ENCODE measurements around the gene MAP3K13. TPM values are rescaled to one million over a fixed set of nuclear protein-coding genes. Genes with fewer than 3 reads are reported as not detected.

The MAP3K13 gene
- total and polyA plus RNA-seq, 10 of the 15 experiments (the other 5 are each of a cell fraction or from before 2014, with no cell fraction given) = 10.5 to 70.8 (median 26.8) TPM

DNA sequence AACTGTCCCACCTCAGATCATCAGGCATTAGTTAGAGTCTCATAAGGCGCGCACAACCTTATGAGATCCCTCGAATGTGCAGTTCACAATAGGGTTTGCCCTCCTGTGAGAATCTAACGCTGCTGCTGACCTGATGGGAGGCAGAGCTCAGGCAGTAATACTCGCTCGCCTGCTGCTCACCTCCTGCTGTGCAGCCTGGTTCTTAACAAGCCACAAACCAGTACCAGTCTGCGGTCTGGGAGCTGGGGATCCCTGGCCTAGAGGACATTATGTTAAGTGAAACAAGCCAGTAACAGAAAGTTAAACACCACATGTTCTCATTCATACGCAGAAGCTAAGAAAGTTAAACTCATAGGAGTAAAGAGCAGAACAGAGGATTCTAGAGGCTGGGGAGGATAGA is 47.0 kb downstream of the MAP3K13 start:
- H3K9ac ChIP-seq (ENCODE audit: control insufficient read depth, insufficient read depth, low read length) = no peak overlapping the region
- WGBS (ENCODE audit: insufficient coverage, insufficient replicate concordance, low lambda C conversion rate, missing lambda C conversion rate) = 67% methylated on average over 8 of the region's 8 CpGs
- SMC1A ChIA-PET (ENCODE audit: uncharacterized antibody, unreplicated experiment) = no interaction called here
- no peaks in the 10 kb centered on the region for H3K36me3 ChIP-seq (ENCODE audit: control insufficient read depth in 2 of 2, insufficient read depth in 2 of 2, low read length in 1 of 2)
- CTCF ChIA-PET = interaction anchor here (0.5 to 0.7 kb wide), 2 partner anchors 40 to 232 kb away, joined by 3 to 8 read pairs; no protein-coding TSS in a partner anchor
- no peaks in the 10 kb centered on the region for H3K9me3 ChIP-seq (replicated peaks; ENCODE audit: control insufficient read depth, insufficient read depth, low read length)
- DNase-seq (ENCODE audit: low read depth, low spot score) = no peak
- no peak overlapping the region for H3K27ac ChIP-seq (ENCODE audit: control insufficient read depth, insufficient read depth)
- no peaks in the 10 kb centered on the region for H3K79me2 ChIP-seq (ENCODE audit: control insufficient read depth, insufficient read depth, low read length)
- H3K4me1 ChIP-seq (ENCODE audit: control insufficient read depth, insufficient read depth, low read length) = no peaks in the 10 kb centered on the region
- POLR2A ChIA-PET = no interaction called here
- no peak for FAIRE-seq
- RAD21 ChIA-PET (ENCODE audit: unreplicated experiment) = no interaction called here
- H3K4me3 ChIP-seq = no peak overlapping the region
- in situ Hi-C loops (cut with MboI) = no loop called here
- H4K20me1 ChIP-seq (ENCODE audit: control insufficient read depth, insufficient read depth) = no peaks in the 10 kb centered on the region
- H3K27me3 ChIP-seq (replicated peaks in 1 of 2; ENCODE audit: control insufficient read depth in 2 of 2, insufficient read depth in 2 of 2, low read length in 1 of 2) = no peaks in the 10 kb centered on the region
- no peak for ATAC-seq
- no peak overlapping the region for H3K4me2 ChIP-seq (ENCODE audit: control insufficient read depth, insufficient read depth)
- intact Hi-C loops (cut with micrococcal nuclease; ENCODE audit: unreplicated experiment) = no loop called here
- BruUV-seq (replicated peaks) = no TSS peak
- TF ChIP-seq, protein P1, sequence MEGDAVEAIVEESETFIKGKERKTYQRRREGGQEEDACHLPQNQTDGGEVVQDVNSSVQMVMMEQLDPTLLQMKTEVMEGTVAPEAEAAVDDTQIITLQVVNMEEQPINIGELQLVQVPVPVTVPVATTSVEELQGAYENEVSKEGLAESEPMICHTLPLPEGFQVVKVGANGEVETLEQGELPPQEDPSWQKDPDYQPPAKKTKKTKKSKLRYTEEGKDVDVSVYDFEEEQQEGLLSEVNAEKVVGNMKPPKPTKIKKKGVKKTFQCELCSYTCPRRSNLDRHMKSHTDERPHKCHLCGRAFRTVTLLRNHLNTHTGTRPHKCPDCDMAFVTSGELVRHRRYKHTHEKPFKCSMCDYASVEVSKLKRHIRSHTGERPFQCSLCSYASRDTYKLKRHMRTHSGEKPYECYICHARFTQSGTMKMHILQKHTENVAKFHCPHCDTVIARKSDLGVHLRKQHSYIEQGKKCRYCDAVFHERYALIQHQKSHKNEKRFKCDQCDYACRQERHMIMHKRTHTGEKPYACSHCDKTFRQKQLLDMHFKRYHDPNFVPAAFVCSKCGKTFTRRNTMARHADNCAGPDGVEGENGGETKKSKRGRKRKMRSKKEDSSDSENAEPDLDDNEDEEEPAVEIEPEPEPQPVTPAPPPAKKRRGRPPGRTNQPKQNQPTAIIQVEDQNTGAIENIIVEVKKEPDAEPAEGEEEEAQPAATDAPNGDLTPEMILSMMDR (IDR thresholded peaks at IDR 0.05 in 2 of 3, conservative IDR thresholded peaks at IDR 0.05 in 1 of 3; ENCODE audit: control insufficient read depth in 2 of 3, extremely low read depth in 1 of 3, insufficient read depth in 1 of 3, low read depth in 3 of 3, low read length in 3 of 3) = no peak
- TF ChIP-seq KLF5 (IDR thresholded peaks at IDR 0.05; ENCODE audit: partially characterized antibody) (no peak), FOS (IDR thresholded peaks at IDR 0.05; ENCODE audit: borderline replicate concordance, extremely low read depth, insufficient read length) (no peak)
- H2AFZ ChIP-seq (ENCODE audit: control insufficient read depth, low read depth, low read length) = no peak overlapping the region

DNA sequence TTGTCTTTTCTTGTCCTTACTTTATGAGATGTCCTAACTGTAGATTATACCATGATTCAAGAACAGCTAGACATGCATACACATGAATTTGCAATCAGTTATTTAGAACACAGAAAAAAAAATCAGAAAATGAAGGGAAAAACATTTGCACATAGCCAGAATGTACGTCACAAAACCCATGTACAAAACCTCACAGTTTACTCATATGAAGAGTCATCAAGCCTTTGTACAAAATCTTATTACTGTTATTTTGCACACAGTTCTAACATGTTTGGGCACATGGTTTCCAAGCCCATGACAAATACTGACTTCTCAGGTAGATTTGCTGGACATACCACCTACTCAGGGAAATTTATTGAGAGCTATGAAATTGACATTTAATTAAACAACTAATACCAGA is 48.2 kb downstream of the MAP3K13 start:
- in situ Hi-C loops (cut with MboI) = no loop called here
- H2AFZ ChIP-seq (ENCODE audit: control insufficient read depth, low read depth, low read length) = no peak overlapping the region
- DNase-seq (ENCODE audit: low read depth, low spot score) (no peak), ATAC-seq (no peak), FAIRE-seq (no peak)
- no peaks in the 10 kb centered on the region for H3K9me3 ChIP-seq (replicated peaks; ENCODE audit: control insufficient read depth, insufficient read depth, low read length)
- intact Hi-C loops (cut with micrococcal nuclease; ENCODE audit: unreplicated experiment) = no loop called here
- H3K36me3 ChIP-seq (ENCODE audit: control insufficient read depth in 2 of 2, insufficient read depth in 2 of 2, low read length in 1 of 2) = no peaks in the 10 kb centered on the region
- ChIA-PET CTCF (no interaction called here), SMC1A (ENCODE audit: uncharacterized antibody, unreplicated experiment) (interaction anchor here (0.6 kb wide), 1 partner anchor 18 kb away, joined by 4 read pairs; no protein-coding TSS in a partner anchor), RAD21 (ENCODE audit: unreplicated experiment) (no interaction called here), POLR2A (no interaction called here)
- H3K4me2 ChIP-seq (ENCODE audit: control insufficient read depth, insufficient read depth) = no peak overlapping the region
- H4K20me1 ChIP-seq (ENCODE audit: control insufficient read depth, insufficient read depth) = no peaks in the 10 kb centered on the region
- 83% methylated on average over 1 of the region's 1 CpG for WGBS (ENCODE audit: insufficient coverage, insufficient replicate concordance, low lambda C conversion rate, missing lambda C conversion rate)
- H3K27ac ChIP-seq (ENCODE audit: control insufficient read depth, insufficient read depth) = no peak overlapping the region
- H3K4me3 ChIP-seq = no peak overlapping the region
- H3K79me2 ChIP-seq (ENCODE audit: control insufficient read depth, insufficient read depth, low read length) = no peaks in the 10 kb centered on the region
- H3K9ac ChIP-seq (ENCODE audit: control insufficient read depth, insufficient read depth, low read length) = no peak overlapping the region
- no peaks in the 10 kb centered on the region for H3K4me1 ChIP-seq (ENCODE audit: control insufficient read depth, insufficient read depth, low read length)
- H3K27me3 ChIP-seq (replicated peaks in 1 of 2; ENCODE audit: control insufficient read depth in 2 of 2, insufficient read depth in 2 of 2, low read length in 1 of 2) = no peaks in the 10 kb centered on the region
- BruUV-seq (replicated peaks) = no TSS peak
- TF ChIP-seq CHD1 (IDR thresholded peaks at IDR 0.05; ENCODE audit: low read depth, low read length) (no peak), SP1 (IDR thresholded peaks at IDR 0.05; ENCODE audit: low read depth, low read length) (no peak), SMC3 (IDR thresholded peaks at IDR 0.05; ENCODE audit: borderline replicate concordance, low read length) (no peak), SRF (IDR thresholded peaks at IDR 0.05; ENCODE audit: low read depth in 2 of 2, low read length in 2 of 2) (no peak), ZSCAN29 (IDR thresholded peaks at IDR 0.05) (no peak)
- TF ChIP-seq, protein P2, sequence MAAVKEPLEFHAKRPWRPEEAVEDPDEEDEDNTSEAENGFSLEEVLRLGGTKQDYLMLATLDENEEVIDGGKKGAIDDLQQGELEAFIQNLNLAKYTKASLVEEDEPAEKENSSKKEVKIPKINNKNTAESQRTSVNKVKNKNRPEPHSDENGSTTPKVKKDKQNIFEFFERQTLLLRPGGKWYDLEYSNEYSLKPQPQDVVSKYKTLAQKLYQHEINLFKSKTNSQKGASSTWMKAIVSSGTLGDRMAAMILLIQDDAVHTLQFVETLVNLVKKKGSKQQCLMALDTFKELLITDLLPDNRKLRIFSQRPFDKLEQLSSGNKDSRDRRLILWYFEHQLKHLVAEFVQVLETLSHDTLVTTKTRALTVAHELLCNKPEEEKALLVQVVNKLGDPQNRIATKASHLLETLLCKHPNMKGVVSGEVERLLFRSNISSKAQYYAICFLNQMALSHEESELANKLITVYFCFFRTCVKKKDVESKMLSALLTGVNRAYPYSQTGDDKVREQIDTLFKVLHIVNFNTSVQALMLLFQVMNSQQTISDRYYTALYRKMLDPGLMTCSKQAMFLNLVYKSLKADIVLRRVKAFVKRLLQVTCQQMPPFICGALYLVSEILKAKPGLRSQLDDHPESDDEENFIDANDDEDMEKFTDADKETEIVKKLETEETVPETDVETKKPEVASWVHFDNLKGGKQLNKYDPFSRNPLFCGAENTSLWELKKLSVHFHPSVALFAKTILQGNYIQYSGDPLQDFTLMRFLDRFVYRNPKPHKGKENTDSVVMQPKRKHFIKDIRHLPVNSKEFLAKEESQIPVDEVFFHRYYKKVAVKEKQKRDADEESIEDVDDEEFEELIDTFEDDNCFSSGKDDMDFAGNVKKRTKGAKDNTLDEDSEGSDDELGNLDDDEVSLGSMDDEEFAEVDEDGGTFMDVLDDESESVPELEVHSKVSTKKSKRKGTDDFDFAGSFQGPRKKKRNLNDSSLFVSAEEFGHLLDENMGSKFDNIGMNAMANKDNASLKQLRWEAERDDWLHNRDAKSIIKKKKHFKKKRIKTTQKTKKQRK (IDR thresholded peaks at IDR 0.05; ENCODE audit: low read depth, low read length) = no peak
- TF ChIP-seq, protein P3, sequence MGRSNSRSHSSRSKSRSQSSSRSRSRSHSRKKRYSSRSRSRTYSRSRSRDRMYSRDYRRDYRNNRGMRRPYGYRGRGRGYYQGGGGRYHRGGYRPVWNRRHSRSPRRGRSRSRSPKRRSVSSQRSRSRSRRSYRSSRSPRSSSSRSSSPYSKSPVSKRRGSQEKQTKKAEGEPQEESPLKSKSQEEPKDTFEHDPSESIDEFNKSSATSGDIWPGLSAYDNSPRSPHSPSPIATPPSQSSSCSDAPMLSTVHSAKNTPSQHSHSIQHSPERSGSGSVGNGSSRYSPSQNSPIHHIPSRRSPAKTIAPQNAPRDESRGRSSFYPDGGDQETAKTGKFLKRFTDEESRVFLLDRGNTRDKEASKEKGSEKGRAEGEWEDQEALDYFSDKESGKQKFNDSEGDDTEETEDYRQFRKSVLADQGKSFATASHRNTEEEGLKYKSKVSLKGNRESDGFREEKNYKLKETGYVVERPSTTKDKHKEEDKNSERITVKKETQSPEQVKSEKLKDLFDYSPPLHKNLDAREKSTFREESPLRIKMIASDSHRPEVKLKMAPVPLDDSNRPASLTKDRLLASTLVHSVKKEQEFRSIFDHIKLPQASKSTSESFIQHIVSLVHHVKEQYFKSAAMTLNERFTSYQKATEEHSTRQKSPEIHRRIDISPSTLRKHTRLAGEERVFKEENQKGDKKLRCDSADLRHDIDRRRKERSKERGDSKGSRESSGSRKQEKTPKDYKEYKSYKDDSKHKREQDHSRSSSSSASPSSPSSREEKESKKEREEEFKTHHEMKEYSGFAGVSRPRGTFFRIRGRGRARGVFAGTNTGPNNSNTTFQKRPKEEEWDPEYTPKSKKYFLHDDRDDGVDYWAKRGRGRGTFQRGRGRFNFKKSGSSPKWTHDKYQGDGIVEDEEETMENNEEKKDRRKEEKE (IDR thresholded peaks at IDR 0.05) = no peak

All from GM12878 (cell line).